Activated T-helper 1 cell treated with Interleukin-2 at 50 U/mL for 16 hours (primary cell): ENCODE measurements around the gene KCNK6.
A peak's percentile ranks its signal among the peaks of the same experiment; 100 is the strongest.
"Not testable (repeated sequence)": the region's sequence is repeated elsewhere in the genome, so short reads cannot be mapped to it uniquely, and the experiment has no call there.

ENCODE experiments used
- DNase-seq: peaks from one replicate; pipeline ENCODE4 v3.0.0-alpha.2; 2020; ENCODE audit warnings: low read depth

Gene KCNK6

DNA sequence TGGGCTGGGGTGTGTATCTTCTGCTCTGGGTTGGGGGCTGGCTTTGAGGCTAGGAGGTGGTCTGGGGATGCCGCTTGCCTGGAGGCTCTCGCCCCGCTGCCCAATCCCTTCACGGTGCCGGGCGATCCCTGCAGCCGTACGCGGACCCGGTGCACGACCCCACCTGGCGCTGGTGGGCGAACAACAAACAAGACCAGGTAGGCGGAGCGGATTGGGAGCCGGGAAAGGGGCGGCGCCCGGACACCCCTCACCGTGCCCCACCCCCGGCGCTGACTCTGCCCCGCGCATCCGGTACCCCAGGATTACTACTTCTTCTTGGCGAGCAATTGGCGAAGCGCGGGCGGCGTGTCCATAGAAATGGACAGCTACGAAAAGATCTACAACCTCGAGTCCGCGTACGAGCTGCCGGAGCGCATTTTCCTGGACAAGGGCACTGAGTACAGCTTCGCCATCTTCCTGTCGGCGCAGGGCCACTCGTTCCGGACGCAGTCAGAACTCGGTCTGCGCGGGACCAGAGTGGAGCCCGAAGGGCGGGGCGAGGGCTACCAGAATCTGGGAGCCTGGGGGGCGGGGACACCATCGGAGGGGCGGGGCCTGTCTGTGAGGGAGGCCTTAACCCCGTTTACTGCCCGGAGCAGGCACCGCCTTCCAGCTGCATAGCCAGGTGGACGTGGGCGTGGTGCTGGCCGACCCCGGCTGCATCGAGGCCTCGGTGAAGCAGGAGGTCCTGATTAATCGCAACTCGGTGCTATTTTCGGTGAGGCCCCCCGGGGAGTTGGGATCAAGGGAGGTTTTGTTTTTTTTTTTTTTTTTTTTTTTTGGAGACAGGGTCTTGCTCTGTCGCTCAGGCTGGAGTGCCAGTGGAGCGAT, 42.7 kb downstream of the KCNK6 start:
- DNase-seq, result peak; percentile 39

DNA sequence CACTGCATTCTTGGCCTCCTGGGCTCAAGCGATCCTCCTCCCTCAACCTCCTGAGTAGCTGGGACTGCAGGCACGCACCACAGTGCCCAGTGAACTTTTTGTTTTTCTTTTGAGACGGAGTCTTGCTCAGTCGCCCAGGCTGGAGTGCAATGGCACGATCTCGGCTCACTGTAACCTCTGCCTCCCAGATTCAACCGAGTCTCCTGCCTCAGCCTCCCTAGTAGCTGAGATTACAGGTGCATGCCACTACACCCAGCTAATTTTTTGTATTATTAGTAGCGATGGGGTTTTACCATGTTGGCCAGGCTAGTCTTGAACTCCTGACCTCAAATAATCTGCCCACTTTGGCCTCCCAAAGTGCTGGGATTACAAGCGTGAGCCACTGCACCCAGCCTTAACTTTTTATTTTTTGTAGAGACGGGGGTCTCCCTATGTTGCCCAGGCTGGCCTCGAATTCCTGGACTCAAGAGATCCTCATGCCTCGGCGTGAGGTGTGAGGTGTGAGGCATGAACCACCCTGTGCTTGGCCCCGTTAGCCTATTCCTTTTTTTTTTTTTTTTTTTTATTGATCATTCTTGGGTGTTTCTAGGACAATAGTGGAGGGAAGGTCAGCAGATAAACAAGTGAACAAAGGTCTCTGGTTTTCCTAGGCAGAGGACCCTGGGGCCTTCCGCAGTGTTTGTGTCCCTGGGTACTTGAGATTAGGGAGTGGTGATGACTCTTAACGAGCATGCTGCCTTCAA, 43.5 kb downstream of the KCNK6 start:
- not testable (repeated sequence) for DNase-seq

DNA sequence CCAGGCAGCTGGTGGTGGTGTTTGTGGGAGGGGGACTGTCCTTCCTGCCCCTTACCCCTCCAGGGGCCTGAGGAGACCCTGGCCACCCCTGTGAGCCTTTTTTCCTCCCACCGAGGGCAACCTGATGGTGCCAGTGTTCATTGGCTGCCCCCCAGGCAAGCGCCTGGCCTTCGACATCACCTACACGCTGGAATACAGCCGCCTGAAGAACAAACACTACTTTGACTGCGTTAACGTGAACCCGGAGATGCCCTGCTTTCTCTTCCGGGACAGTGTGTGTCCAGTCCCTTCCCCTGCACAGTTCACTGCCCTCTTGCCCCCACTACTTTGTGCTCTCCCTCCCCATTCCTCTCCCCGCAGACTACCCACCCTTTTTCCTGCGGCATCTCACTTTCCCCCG, 47.4 kb downstream of the KCNK6 start:
- DNase-seq, result no peak

DNA sequence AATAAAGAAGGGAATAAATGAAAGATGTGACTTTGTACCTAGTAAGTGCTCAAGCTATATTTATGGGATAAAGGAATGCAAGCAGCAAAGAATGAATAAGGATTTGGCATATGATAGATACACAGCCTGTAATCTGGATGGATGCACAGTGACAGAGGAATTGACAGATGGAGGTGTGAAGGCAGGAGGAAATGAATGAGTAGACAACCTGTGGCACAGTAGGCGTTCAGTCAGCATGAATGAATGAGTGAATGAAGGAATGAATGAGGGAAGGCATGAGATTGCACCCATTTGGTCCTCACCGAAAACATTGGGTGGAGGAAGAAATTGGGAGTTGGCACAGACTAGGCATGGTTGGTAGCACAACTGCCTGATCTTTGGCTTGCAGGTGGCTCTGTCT, 49.9 kb downstream of the KCNK6 start:
- no peak for DNase-seq

DNA sequence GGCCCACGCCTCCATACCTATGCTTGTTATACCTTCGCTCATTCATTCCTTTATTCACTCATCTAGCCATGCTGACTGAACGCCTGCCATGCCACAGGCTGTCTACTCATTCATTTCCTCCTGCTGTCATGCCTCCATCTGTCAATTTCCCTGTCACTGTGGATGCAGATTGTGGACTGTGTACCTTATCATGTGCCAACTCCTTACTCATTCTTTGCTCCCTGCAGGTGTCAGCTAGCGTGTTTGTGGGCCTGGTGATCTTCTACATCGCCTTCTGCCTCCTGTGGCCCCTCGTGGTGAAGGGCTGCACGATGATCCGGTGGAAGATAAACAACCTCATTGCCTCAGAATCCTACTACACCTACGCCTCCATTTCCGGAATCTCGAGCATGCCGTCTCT, 50.7 kb downstream of the KCNK6 start:
- DNase-seq, result no peak

DNA sequence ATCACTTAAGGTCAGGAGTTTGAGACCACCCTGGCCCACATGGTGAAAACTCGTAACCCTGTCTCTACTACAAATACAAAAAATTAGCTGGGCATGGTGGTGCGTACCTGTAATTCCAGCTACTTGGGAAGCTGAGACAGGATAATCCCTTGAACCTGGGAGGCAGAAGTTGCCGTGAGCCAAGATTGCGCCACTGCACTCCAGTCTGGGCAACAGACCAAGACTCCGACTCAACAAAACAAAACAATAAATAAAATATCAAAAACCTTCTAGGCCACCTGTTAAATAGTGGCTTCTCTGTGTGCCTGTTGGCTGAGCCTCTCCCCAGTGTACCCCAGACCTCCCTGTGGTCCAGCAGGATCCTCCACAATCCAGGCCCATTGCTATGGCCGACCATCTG, 51.4 kb downstream of the KCNK6 start:
- no peak for DNase-seq

DNA sequence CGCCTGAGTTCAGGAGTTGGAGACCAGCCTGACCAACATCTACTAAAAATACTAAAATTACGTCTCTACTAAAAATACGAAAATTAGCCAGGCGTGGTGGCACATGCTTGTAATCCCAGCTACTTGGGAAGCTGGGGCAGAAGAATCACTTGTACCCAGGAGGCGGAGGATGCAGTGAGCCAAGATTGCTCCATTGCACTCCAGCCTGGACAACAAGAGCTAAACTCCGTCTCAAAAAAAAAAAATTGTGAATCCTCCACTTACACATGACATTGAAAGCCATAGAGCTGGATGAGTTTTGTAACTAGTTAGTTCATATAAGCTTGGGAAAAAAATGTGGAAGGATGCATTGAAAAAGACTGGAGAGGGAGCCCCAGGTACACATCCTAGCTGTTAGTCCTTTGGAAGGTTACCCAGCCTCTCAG, 54.3 kb downstream of the KCNK6 start:
- no peak for DNase-seq

DNA sequence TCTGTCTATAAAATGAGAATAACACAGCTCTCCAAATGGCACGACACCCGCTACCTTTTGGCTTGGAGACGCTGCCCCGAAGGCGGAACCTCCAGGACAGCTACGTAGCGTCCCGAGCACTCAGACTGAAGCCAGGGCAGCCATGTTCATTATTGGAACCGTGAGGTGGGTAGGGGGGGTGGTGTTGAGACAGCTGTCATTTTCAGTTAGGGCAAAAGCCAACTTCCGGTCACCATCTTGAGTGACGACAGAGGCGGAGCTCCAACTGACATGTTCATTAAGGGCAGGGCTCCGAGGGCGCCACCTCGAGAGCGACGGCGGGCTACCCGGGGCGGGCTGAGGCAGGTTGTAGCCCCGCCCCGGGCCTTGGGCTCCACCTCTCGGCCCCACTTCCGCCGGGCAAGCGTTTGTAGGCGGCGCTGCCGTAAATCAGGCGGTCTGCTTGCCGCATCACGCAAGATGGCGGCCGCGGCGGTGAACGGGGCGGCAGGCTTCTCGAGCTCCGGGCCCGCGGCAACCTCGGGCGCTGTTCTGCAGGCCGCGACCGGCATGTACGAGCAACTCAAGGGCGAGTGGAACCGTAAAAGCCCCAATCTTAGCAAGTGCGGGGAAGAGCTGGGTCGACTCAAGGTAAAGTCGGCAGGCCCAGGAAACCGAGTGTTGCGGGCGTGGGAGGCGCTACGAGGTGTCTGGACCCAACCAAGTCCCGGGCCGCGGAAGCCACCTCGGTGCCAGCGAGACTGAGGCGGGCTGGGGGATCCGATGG, 54.9 kb downstream of the KCNK6 start, which contains the start of gene PSMD8:
TSS of gene PSMD8 (plus strand) at position 240 of the 766 bp plus-strand sequence. CDS start at position 271, 31 bp downstream.
- peak; percentile 97 for DNase-seq

DNA sequence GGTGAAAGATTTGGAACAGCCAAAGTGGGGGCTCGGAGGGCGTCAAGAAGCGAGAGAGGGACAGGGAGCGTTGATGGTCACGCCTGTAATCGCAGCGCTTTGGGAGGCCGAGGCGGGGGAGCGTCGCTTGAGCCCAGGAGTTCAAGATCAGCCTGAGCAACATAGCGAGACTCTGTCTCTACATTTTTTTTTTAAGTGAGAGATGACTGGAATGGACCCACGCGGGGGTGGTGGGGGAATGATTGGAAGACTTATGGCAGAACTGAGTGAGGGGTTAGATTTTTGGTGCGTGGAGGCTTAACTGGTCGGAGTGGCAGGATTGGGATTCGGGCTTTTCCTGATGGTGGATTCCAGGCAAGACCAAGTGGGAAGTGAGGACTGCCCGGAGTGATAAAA, 55.5 kb downstream of the KCNK6 start:
- DNase-seq, result no peak

DNA sequence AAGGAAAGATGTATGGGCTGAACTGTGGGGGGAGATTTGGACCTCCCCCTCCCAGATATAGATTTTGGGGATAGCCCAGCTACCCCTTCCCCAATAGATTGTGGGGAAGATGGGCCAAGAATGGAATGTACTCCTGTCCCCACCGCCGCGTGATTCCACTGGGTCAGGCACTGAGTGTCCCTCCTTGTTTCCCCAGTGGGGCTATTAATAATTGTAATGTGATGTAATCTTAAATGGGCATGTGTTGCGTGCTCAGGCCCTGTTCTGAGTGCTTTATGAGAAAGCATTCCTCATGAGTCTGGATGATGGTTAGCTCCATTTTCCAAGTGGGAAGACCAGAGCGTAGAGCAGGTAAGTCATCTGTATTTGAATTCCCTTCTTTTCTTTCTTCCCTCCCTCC, 56.1 kb downstream of the KCNK6 start:
- no peak for DNase-seq

DNA sequence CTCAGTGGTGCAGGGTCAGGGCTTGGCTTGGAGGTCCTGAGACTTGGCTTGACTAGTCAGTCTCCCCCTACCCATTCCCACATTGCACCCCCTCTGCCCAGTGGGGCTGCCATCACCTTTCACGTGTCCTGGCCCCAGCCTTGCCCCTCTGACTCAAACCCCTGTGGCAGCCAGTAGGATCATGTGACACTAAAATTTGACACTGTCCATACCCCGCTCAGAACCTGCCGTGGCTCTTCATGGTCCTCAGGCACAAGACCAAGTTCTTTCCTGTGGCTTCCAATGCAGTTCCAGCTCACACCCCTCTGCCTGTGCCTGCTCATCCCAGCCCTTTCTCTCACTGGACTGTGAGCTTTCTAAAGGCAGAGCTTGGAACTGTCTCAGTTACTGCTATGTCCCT, 56.9 kb downstream of the KCNK6 start:
- no peak for DNase-seq

DNA sequence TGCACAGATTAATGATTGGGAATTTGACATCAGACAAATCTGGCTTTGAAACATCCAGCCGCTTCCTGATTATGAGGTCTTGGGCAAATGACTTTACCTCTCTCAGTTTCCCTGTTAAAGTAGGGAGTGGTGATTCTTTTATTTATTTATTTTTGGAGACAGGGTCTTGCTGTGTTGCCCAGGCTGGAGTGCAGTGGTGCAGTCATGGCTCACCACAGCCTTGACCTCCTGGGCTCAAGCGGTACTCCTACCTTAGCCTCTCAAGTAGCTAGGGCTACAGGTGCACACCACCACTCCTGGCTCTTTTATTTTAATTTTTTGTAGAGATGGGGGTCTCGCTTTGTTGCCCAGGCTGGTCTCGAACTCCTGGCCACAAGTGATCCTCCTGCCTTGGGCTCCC, 57.4 kb downstream of the KCNK6 start:
- no peak for DNase-seq

DNA sequence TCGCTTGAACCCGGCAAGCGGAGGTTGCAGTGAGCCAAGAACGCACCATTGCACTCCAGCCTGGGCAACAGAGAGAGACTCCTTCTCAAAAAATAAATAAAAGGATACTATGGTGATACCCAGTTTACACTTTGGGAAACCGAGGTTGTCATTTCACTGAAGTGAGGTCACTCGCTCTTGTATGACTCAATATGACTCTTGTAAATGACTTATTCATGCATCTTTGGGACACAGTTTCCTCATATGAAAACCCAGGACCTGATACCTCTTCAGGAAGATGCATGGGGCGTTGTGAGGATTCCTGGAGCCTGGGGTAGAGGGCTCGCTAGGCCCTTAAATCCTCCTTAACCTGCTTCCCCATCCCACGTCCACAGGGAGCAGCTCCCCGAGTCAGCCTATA, 59.2 kb downstream of the KCNK6 start:
- DNase-seq, result no peak

DNA sequence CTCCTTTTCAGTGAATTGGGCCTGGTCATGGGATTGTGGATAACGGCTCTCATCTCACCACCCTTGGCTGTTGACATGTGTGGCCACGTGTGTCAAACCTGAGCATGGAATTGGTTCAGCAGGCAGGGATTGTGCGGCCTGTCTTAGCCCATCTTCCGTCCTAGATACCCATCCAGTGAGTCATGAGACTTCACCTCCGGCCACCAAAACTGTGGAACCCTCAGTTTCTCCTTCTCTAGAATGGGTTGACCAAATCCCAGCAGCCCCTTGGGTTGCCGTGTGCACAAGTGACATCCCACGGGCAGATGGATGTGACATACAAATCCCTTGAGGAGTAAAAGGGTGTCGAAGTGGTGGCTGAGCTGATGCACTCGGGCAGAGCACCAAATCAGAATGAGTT, 61.5 kb downstream of the KCNK6 start:
- no peak for DNase-seq
